Fibroblast of lung (primary cell): Measurements from ENCODE around the gene P2RX4. TPM values are rescaled to one million over a fixed set of nuclear protein-coding genes. Genes with fewer than 3 reads are reported as not detected.
A peak's percentile ranks its signal among the peaks of the same experiment; 100 is the strongest.
"Not testable (repeated sequence)": the region's sequence is repeated elsewhere in the genome, so short reads cannot be mapped to it uniquely, and the experiment has no call there.

ENCODE experiments used
- DNase-seq, 2 donors: peaks; one replicate each; pipeline versions ENCODE4 v3.0.0 to v3.0.0-alpha.2; 2010; ENCODE audit warnings: low read depth in 2 of 2
- H2AFZ ChIP-seq: 2 replicates; pipeline ENCODE4 v1.5.1; 2012; ENCODE audit warnings: low read length, control low read depth, inconsistent platforms
- H3K27ac ChIP-seq: 2 replicates; pipeline ENCODE4 v1.5.1; 2011; ENCODE audit warnings: low read length, control low read depth; ENCODE audit not compliant: insufficient read depth
- H3K27me3 ChIP-seq: 2 replicates; pipeline ENCODE4 v1.5.1; 2011; ENCODE audit warnings: mild to moderate bottlenecking, low read length; ENCODE audit not compliant: control insufficient read depth, insufficient read depth
- H3K36me3 ChIP-seq: 2 replicates; pipeline ENCODE4 v1.5.1; 2011; ENCODE audit warnings: low read length; ENCODE audit not compliant: control insufficient read depth, insufficient read depth
- H3K4me1 ChIP-seq: 2 replicates; pipeline ENCODE4 v1.5.1; 2011; ENCODE audit warnings: low read length; ENCODE audit not compliant: control insufficient read depth, insufficient read depth; ENCODE audit errors: extremely low read depth
- H3K4me2 ChIP-seq: 2 replicates; pipeline ENCODE4 v1.5.1; 2011; ENCODE audit warnings: low read length, control low read depth; ENCODE audit not compliant: insufficient read depth; ENCODE audit errors: extremely low read depth
- H3K4me3 ChIP-seq, 4 experiments: fragments of 200-600 bp in 1 of 4; sonication (generic) in 1 of 4; replicated peaks in 1 of 4; 2 replicates each; pipeline ENCODE4 v1.5.1; 2011 to 2016; ENCODE audit warnings: low read length in 4 of 4, low read depth in 3 of 4, mild to moderate bottlenecking in 3 of 4, control low read depth in 2 of 4, inconsistent platforms in 1 of 4, mixed read lengths in 1 of 4; ENCODE audit not compliant: insufficient read depth in 1 of 4; ENCODE audit errors: control extremely low read depth in 1 of 4
- H3K79me2 ChIP-seq: 2 replicates; pipeline ENCODE4 v1.5.1; 2012; ENCODE audit warnings: mild to moderate bottlenecking, low read length, inconsistent platforms; ENCODE audit not compliant: control insufficient read depth, insufficient read depth
- H3K9ac ChIP-seq: 2 replicates; pipeline ENCODE4 v1.5.1; 2011; ENCODE audit warnings: mild to moderate bottlenecking, low read length, control low read depth; ENCODE audit not compliant: insufficient read depth
- H3K9me3 ChIP-seq: 2 replicates; pipeline ENCODE4 v1.5.1; 2012; ENCODE audit warnings: low read depth, low read length; ENCODE audit not compliant: control insufficient read depth, insufficient read depth
- H4K20me1 ChIP-seq: 2 replicates; pipeline ENCODE4 v1.5.1; 2011; ENCODE audit warnings: low read length; ENCODE audit not compliant: control insufficient read depth, insufficient read depth; ENCODE audit errors: extremely low read depth
- EZH2 ChIP-seq: IDR thresholded peaks from 2 replicates; pipeline ENCODE4 v1.5.1; 2012; ENCODE audit warnings: low read length, control low read depth, mild to moderate bottlenecking; ENCODE audit errors: missing control alignments
- polyA minus RNA-seq: library from RNA; depleted of rRNA, polyadenylated mRNA; stranded (reverse); fragments of >200 nt; gene quantifications from 2 replicates; pipeline ENCODE4 v1.2.3, GENCODE V29; 2011; ENCODE audit warnings: low replicate concordance
- polyA plus RNA-seq, 2 donors: library from polyadenylated mRNA; depleted of rRNA in 1 of 2; stranded (reverse) in 1 of 2; unstranded in 1 of 2; fragments of >200 nt; gene quantifications; 2 replicates each; pipeline ENCODE4 v1.2.1, GENCODE V29; 2011 to 2012; ENCODE audit warnings: missing spikeins in 1 of 2
- total RNA-seq: library from RNA; depleted of rRNA; stranded (reverse); fragments of >200 nt; gene quantifications from 2 replicates; pipeline ENCODE4 v1.2.1, GENCODE V29; 2014
- TF ChIP-seq, protein P1 (sequence below), 2 donors: IDR thresholded peaks in 1 of 2; conservative IDR thresholded peaks in 1 of 2; 1 replicate in 1 of 2; 2 replicates in 1 of 2; pipeline ENCODE4 v1.5.1; 2011 to 2012; ENCODE audit warnings: low read length in 2 of 2, control low read depth in 1 of 2, inconsistent platforms in 1 of 2, low read depth in 1 of 2, mild to moderate bottlenecking in 1 of 2

Gene P2RX4, protein sequence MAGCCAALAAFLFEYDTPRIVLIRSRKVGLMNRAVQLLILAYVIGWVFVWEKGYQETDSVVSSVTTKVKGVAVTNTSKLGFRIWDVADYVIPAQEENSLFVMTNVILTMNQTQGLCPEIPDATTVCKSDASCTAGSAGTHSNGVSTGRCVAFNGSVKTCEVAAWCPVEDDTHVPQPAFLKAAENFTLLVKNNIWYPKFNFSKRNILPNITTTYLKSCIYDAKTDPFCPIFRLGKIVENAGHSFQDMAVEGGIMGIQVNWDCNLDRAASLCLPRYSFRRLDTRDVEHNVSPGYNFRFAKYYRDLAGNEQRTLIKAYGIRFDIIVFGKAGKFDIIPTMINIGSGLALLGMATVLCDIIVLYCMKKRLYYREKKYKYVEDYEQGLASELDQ
- total RNA-seq (27.7 and 59.8 TPM in 2 replicates), polyA plus RNA-seq (27.2 and 39.0 TPM in 2 replicates), polyA minus RNA-seq (39.0 and 43.9 TPM in 2 replicates)
- 26.1 and 35.8 TPM in 2 replicates for polyA plus RNA-seq (2012)

DNA sequence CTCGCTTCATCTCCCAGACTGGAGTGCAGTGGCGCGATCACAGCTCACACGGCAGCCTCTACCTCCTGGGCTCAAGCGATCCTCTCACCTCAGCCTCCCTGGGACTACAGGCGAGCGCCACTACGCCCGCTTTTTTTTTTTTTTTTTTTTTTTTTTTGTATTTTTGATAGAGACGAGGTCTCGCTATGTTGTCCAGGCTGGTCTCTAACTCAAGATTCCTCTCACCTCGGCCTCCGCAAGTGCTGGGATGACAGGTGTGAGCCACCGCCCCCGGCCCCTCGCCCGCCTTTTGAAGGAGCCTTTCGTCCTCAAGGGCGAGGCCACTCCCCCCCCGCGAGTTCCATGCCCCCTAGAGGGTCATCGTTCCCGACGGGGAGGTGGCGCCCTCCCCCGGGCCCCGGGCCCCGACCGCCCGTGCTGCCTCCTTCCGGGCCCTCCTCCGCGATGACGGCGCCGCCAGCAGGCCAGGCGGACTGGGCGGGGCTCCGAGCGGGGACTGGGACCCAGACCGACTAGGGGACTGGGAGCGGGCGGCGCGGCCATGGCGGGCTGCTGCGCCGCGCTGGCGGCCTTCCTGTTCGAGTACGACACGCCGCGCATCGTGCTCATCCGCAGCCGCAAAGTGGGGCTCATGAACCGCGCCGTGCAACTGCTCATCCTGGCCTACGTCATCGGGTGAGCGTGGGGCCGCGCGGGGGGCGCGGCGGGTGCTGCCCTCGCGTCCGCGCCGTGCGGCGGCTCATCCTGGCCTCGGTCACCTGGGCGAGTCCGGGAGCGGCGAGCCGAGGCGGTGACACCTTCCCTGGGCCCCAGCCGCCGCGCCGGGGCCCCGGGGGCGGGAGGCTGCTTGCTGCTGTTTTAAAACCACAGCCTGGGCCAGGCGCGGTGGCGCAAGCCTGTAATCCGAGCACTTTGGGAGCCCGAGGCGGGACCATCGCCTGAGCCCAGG, at the start of gene P2RX4:
TSS of gene P2RX4 (plus strand) at position 506 of the 949 bp plus-strand sequence. CDS start at position 542, 36 bp downstream.
- Histone ChIP-seq H4K20me1 (no peaks in the 10 kb centered on the region), H3K9me3 (no peaks in the 10 kb centered on the region)
- DNase-seq, result peak; percentile 63 to 77

DNA sequence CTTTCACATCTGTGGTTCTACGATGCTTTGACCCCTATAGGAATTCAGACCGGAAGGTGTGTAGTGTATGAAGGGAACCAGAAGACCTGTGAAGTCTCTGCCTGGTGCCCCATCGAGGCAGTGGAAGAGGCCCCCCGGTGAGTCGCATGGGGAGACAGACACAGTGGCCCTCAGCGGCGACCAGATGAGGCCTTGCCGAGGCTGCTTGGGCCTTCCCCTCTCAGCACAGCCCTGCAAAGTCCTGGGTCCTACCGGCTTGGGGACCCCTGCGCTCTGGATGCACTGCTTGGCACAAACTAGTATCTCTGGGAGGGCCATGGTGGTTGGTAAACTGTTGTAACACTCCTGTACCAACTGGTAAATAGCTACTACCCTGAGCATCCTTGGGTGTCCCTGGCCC, 47.5 kb upstream of the P2RX4 start:
- no peaks in the 10 kb centered on the region for H3K79me2 ChIP-seq
- H3K4me2 ChIP-seq, result no peak overlapping the region
- no peak overlapping the region for H3K4me3 ChIP-seq
- H3K27ac ChIP-seq, result no peak overlapping the region
- TF ChIP-seq EZH2, result no peak
- TF ChIP-seq, protein P1, sequence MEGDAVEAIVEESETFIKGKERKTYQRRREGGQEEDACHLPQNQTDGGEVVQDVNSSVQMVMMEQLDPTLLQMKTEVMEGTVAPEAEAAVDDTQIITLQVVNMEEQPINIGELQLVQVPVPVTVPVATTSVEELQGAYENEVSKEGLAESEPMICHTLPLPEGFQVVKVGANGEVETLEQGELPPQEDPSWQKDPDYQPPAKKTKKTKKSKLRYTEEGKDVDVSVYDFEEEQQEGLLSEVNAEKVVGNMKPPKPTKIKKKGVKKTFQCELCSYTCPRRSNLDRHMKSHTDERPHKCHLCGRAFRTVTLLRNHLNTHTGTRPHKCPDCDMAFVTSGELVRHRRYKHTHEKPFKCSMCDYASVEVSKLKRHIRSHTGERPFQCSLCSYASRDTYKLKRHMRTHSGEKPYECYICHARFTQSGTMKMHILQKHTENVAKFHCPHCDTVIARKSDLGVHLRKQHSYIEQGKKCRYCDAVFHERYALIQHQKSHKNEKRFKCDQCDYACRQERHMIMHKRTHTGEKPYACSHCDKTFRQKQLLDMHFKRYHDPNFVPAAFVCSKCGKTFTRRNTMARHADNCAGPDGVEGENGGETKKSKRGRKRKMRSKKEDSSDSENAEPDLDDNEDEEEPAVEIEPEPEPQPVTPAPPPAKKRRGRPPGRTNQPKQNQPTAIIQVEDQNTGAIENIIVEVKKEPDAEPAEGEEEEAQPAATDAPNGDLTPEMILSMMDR (conservative IDR thresholded peaks at IDR 0.05 in 1 of 2, IDR thresholded peaks at IDR 0.05 in 1 of 2; ENCODE audit: low read depth in 1 of 2, low read length in 2 of 2), result no peak
- H3K9me3 ChIP-seq, result no peaks in the 10 kb centered on the region
- H3K4me1 ChIP-seq, result no peaks in the 10 kb centered on the region
- H3K27me3 ChIP-seq, result peaks cover 2% of the 10 kb centered on the region
- H4K20me1 ChIP-seq, result no peaks in the 10 kb centered on the region
- no peaks in the 10 kb centered on the region for H3K36me3 ChIP-seq
- no peak for DNase-seq
- no peak overlapping the region for H2AFZ ChIP-seq
- no peak overlapping the region for H3K9ac ChIP-seq

More for the DNA sequence above, at the start of gene P2RX4:
- Histone ChIP-seq H3K9ac (peak within 1 kb of the TSS; percentile 91), H3K4me2 (peak within 1 kb of the TSS; percentile 57), H2AFZ (peak within 1 kb of the TSS; percentile 71), H3K4me3 (peak within 1 kb of the TSS; percentile 53 to 71 (median 62)), H3K27ac (peak within 1 kb of the TSS; percentile 66), H3K27me3 (no peaks in the 10 kb centered on the region), H3K79me2 (peaks cover 1% of the 10 kb centered on the region), H3K4me1 (peaks cover 5% of the 10 kb centered on the region), H3K36me3 (peaks cover 1% of the 10 kb centered on the region)
- TF ChIP-seq, protein P1 (conservative IDR thresholded peaks at IDR 0.05 in 1 of 2, IDR thresholded peaks at IDR 0.05 in 1 of 2; ENCODE audit: low read depth in 1 of 2, low read length in 2 of 2), result no peak
- no peak for TF ChIP-seq EZH2

DNA sequence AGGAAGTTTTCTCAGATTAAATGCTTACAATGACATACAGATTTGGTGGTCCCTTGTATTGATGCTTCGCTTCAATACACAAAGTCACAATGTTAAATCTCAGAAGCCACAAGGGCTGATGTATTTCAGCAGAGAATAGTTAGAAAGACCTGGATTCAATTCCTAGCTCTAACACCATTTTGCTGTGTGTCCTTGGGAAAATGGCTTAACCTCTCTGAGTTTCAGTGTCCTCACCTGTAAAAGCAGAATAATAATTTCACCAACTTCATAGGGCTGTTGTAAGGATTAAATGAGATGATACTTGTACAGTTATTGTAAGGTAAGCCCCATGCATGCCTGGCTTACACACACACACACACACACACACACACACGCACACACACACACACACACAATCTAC, 46.9 kb upstream of the P2RX4 start:
- Histone ChIP-seq H2AFZ (no peak overlapping the region), H4K20me1 (no peaks in the 10 kb centered on the region), H3K9me3 (no peaks in the 10 kb centered on the region), H3K27ac (no peak overlapping the region), H3K4me1 (no peaks in the 10 kb centered on the region), H3K4me2 (no peak overlapping the region), H3K36me3 (no peaks in the 10 kb centered on the region), H3K9ac (no peak overlapping the region), H3K79me2 (no peaks in the 10 kb centered on the region), H3K27me3 (peaks cover 2% of the 10 kb centered on the region), H3K4me3 (no peak overlapping the region)
- TF ChIP-seq, protein P1 (conservative IDR thresholded peaks at IDR 0.05 in 1 of 2, IDR thresholded peaks at IDR 0.05 in 1 of 2; ENCODE audit: low read depth in 1 of 2, low read length in 2 of 2), result no peak
- no peak for TF ChIP-seq EZH2
- no peak for DNase-seq

DNA sequence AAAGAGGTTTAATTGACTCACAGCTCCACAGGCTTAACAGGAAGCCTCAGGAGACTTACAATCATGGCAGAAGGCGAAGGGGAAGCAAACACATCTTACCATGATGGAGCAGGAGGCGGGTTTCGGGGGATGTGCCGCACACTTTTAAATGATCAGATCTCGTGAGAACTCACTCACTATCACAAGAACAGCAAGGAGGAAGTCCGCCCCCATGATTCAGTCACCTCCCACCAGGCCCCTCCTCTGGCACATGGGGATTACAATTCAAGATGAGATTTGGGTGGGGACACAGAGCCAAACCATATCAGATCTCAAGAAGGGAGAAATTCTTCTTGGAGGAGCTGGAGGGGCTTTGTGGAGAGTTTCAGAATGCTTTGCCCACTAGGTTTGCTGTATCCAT, 45.1 kb upstream of the P2RX4 start:
- H3K9me3 ChIP-seq, H3K27me3 ChIP-seq, H2AFZ ChIP-seq, H3K79me2 ChIP-seq, H4K20me1 ChIP-seq, H3K4me3 ChIP-seq, H3K4me1 ChIP-seq, H3K9ac ChIP-seq, DNase-seq, H3K27ac ChIP-seq, H3K4me2 ChIP-seq, H3K36me3 ChIP-seq: not testable (repeated sequence)
